Breast epithelium (tissue), 3 donors: ENCODE data around the gene TECPR1.

ENCODE experiments used
- CTCF ChIP-seq, 3 donors: fragments of 450-650 bp; IDR thresholded peaks; one replicate each; pipeline ENCODE4 v1.5.1; 2016 to 2017; ENCODE audit warnings: antibody characterized with exemption in 3 of 3, mild to moderate bottlenecking in 3 of 3, moderate library complexity in 3 of 3
- POLR2A ChIP-seq: fragments of 450-650 bp; IDR thresholded peaks from one replicate; pipeline ENCODE4 v1.6.1; 2016; ENCODE audit warnings: antibody characterized with exemption, mild to moderate bottlenecking, moderate library complexity

- no peak for TF ChIP-seq POLR2A
- no peak for TF ChIP-seq CTCF (IDR thresholded peaks at IDR 0.05)
These were observed 80.6 kb downstream of the TECPR1 start for GRCh38 chr7:98171449-98171848.
